Activated naive CD8-positive, alpha-beta T cell treated with anti-CD3 and anti-CD28 coated beads, Interleukin-2, amount 50 U/mL, for 16 hours (primary cell): ENCODE data around the gene EDEM1.
"Not testable (repeated sequence)": the region's sequence is repeated elsewhere in the genome, so short reads cannot be mapped to it uniquely, and the experiment has no call there.

Experiments used
- DNase-seq: peaks from one replicate; pipeline ENCODE4 v3.0.0-alpha.2; 2020; ENCODE audit warnings: low read depth, low spot score

EDEM1 gene

DNA sequence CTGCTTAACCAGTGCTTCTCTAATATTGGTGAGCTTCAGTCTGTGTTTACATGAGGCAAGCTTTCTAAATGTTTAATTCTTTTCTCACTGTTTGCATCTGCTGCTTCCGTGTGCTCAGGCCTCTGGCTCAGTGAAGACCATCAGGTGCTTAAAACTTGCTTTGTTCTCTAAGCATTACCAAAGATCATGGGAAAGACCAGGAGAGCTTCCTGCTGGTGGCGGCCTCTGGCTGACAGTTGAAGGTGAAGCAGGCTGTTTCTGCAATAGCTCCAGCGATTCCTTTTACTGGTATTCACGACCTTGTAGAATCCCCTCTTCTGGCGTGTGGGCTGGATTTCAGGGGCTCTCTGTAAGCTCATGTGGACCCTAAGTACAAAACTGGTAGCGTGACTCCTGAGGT, 45.1 kb downstream of the EDEM1 start:
- DNase-seq, result no peak

DNA sequence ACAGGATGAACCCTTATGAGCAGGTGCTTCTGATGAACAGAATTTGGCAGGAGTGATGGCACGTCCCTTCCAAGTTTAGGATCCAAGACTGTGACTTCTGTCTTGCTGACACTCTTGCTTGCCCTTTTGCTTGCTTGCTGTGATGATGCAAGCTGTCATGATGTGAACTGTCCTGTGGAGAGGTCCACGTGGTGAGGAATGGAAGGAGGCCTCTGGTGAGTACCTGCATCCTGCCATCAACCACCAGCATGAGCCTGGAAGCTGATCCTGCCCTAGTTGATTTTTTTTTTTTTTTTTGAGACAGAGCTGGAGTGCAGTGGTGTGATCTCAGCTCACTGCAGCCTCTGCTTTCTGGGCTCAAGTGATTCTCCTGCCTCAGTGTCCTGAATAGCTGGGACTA, 45.5 kb downstream of the EDEM1 start:
- DNase-seq, result no peak

DNA sequence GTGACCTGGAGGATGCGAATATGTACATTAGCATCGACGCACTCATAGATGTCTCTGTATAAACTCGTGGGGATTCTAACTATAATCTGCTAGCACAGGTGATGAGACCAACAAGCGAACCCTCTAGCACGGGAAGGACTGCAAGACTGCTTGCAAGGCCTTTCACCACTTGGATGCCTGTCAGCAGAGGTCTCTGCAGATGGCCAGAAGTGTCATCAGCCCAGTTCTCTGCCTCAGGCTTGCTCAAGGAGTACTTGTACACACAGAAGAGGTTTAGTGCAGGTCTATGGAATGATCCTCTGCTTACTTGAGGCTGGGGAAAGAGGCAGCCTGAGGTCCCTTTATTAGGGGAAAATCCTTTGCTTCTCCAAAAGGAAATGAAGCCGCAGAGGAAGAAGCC, 48.1 kb downstream of the EDEM1 start:
- no peak for DNase-seq

DNA sequence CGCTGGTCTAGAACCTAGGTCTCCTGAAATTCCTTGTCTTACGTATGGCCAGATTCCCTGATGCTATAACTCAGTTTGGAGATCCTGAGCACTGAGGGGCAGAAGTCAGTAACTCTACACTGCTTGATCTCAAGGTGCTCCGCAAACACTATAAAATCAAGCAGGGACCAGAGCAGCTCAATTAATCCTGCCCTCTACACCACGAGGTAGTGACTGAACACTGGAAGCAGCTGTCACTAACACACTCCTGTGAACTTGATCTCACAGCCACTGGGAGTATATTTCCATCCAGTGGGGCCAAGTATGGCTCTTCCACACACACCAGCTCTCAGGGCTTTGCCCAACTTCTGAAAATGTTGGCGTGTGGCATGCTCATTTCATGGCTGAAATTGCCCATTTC, 51.0 kb downstream of the EDEM1 start:
- DNase-seq, result no peak

DNA sequence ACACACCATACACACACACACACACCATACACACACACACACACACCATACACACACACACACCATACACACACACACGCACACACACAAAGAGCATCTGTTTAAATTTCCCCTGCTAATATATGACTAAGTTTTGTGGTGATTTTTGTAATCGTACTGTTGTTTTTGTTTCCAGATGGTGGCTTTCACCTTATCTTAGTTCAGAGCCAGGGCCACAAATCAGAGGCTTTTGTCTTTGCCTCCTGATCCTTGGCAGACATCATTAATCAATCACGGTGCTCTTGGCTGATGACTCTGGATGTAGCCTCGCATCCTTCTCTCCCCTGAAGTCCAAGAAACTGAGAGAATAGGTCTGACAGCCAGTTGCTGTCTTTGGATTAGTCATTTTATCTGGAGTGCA, 52.1 kb downstream of the EDEM1 start:
- DNase-seq, result no peak

DNA sequence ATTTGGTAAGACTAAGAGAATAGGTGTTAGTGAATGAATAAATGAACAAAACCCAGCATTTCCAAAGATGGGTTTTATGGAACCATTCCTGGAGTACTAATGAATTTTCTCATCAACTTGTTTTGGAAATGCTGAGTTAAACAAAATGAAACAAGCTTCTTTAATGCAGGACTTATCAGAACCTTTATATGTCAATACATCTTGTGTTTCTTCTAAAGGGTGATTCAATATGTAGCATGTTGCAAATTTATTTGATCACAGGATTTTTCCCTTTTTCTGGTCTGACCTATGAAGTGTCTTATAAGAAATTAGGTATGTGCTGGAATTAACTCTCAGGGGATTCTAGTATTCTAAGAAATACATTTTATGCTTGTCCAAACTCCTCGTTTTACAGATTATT, 53.2 kb downstream of the EDEM1 start:
- DNase-seq, result no peak

DNA sequence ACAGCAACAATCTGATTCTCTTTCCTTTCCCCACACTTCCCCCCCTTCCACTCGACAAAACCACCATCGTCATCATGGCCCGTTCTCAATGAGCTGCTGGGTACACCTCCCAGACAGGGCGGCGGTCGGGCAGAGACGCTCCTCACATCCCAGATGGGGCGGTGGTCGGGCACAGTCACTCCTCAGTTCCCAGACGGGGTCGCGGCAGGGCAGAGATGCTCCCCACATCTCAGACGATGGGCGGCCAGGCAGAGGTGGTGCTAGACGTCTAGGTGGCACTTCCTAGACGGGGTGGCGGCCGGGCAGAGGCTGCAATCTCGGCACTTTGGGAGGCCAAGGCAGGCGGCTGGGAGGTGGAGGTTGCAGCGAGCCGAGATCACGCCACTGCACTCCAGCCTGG, 55.3 kb downstream of the EDEM1 start:
- DNase-seq, result not testable (repeated sequence)

DNA sequence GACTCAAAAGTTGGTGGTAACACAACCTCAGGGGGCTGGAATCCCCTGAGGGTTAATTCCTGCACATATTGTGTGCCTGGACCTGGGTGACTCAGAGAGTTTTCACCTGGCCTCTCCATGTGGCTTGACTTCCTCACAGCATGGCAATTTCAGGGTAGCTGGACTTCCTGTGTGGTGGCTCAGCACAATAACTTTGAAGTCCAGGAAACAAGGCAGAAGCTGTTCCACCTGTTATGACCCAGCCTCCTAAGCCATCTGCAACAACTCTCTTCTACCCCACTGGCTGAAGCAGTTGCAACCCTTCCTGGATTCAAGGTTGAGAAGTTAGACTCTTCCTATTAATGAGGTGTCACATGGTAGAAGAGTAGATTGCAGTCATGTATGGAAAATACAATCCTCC, 58.4 kb downstream of the EDEM1 start:
- no peak for DNase-seq

DNA sequence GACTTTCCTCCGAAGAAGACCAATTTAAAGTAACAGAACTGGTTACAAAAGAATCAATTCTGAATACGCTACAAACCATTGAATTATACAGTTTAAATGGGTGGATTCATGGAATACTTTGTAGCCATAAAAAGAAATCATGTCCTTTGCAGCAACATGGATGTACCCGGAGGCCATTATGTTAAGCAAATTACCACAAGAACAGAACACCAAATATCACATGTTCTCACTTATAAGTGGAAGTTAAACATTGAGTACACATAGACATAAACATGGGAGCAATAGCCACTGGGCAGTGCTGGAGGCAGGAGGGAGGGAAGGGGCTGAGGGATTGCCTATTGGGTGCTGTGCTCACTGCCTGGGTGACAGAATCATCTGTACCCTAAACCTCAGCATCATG, 61.3 kb downstream of the EDEM1 start:
- no peak for DNase-seq

DNA sequence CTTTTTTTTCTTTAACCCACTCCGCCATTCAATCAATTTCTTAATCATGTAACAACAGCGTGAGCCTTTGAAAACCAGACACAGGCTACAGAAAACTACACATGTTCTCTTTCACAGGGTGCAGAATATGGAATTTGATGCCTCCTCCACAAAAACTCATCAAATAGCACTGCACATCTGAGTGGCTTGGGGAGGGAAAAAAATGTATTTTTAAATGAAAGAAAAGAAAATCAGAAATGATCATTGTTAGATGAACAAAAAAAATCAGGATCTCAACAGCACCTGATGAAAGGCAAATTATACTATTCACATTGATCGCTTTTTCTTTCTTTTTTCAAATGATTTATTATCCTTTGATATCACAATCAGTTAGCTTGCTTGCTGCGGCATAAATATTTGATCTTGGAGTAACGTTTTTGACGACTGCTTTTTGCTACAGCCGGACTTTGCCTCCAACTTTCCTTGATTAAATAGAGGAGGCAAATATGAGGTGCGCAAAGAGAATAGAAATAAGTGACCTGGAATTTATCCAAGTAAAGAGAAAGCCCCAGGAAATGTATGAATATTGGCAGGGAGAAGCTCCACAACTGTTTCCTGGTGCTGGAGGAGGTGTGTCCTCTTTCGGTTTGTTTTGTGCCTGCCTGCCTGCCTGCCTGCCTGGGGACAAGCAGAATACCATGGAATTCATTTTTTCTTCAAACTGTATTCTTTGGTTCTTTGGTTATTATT, 63.1 kb downstream of the EDEM1 start:
- no peak for DNase-seq

DNA sequence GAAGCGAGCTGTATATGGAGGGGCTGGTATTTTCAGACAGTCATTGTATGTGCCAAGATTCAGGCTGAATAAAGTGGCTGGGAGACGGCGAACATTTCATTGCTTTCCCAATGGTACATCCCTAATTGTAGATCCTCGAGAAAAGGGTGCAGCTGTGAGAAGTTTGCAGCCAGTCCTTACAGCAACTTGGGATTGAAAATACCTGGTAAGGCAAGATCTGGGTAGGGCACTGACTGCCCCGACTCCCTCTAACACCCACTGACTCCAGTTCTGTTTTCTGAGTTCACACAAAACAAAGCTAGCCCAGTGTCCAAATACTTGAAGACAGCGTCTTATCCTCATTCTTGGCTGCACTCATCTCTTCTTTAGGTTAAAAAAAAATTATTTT, 63.7 kb downstream of the EDEM1 start:
- DNase-seq, result no peak

DNA sequence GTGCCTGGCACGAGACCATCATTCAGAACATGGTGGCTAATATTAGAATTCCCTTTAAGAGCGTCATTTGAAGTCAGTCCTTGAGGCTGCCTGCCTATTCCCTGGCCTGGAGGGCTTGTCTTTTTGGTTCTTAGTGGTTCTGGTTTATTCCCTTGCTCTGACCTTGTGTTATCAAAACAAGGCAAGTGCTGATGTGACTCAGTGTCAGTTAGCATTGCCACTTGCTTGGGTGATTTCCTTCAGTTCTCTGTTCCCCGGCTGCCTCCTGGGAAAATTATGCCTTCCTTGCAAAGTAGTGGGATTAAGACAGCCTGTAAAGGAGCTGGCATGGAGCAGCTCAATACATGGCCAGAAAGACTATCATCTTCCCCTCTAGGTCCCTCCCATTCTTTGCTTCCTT, 64.6 kb downstream of the EDEM1 start:
- no peak for DNase-seq

DNA sequence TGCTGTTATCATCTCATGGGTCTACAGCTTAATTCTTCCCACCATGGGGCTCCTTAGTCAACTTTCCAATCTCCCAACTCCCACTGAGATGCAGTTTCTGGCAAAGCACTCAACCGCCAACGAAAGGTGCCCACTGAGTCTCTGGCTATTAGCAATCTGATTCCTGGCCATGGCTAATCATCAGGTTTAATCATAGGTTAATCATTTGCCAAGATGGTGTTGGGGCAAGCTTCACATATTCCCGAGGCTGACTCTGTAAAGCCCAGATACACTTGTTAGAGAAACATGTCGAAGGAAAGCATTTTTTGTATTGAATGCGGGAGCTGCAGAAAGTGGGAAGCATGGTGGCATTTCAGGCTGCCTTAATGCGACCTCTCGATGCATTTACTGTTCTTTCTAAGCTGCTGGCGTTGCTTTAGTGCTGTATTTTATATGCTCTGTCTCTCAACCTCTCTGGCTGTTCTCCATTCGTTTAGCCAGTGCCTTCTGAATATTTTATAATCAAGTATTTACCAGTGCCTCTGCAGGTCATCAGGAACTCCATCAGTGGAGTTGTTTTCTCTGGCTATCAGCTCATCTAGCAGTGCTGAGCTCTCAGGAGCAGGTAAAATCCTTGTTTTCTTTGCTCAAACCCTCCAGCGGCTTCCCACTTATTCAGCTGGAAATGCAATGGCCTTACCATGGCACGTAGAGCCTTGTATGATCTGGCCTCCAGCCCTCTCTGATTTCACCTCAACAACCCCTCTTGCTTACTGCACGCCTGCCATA, 67.0 kb downstream of the EDEM1 start:
- DNase-seq, result no peak

DNA sequence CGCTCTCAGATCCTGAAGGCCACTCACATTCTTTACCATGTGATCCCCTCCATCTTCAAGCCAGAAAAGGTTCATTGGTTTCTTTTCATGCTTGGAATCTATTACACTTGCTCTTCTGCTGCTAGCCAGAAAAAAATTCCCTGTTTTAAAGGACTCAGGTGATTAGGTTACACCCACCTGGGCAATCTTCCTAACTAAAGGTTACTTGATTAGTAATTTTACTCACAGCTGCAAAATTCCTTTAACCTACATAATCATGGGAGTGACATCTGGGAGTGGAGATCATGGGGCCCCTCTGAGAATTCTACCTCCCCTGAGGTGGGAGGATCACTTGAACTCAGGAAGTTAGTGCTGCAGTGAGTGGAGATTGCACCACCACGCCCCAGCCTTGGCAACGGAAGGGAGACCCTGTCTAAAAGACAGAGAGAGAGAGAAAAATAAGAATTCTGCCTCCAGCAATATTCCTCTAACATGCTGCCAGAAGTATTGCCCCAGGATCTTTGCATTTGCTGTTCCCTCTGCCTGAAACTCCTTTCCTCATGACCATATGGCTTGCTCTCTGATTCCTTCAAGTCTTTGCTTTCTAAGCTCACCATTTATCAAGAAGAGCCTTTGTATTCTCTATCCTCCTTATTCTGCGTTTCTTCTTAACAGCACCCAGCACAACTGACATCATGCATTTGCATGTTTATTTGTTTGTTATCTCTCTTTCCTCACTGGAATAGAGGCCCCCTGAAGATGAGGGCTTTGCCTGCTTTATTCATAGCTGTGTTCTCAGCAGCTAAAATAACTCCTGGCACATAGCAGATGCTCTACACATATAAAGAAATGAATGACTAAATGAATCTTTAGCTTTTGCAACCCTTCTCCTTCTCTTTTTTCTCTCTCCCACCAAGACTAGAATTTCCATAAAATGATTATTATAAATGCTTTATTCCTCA, 68.2 kb downstream of the EDEM1 start:
- no peak for DNase-seq

DNA sequence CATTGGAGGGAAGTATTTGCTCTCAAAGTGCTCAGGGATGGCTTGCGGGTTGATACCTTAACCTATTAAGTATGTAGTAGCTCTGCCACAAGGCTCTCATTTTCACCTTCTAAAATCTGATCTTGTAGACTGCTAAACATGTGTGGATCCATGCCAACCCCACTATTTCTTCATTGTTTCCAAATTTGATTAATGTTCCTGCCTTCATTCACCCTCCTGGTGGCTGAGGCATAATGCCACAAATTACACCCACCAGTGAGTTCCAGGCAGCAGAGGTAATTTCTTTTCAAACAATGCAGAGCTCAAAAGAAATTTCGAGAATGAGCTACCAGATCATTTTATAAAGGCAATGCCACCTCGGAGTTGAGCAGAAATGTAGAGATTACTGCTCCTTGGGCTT, 71.0 kb downstream of the EDEM1 start:
- no peak for DNase-seq

DNA sequence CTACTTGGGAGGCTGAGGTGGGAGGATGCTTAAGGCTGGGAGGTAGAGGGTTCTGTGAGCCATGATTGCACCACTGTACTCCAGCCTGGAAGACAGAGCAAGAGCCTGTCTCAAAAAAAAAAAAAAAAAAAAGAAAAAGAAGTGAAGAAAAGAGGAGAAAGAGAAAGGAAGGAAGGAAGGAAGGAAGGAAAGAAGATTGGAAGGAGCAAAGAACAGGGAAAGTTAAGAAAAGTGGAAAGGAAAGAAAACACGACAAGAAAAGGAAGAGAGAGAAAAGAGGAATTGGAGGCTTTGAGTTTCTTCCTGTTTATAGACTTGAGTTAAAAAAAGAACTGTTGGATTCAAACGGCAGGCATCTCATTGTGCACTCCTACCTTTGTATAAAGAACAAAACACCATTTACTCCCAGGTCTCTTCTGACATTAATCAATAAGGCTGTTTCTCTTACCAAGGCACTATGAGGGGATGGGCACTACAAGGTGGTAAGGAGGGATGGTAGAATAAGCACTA, 73.5 kb downstream of the EDEM1 start:
- no peak for DNase-seq

DNA sequence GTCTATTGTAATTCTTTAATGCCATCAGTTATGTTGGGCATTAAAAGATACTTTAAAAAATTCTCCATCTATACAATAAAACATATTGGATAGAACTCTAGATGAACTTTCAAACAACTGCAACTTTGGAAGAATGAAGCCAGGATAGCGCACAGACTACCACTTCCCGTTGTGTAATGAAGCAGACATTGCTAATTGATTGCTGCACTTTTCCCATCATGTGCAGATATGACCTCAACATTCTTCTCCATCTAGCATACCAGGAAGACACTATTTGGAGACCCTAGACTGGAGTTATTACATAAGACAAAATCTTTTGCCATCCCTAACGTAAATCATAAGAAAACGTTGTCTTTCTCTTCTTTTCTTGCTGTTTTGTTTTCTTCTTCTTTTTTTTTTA, 75.0 kb downstream of the EDEM1 start:
- no peak for DNase-seq

DNA sequence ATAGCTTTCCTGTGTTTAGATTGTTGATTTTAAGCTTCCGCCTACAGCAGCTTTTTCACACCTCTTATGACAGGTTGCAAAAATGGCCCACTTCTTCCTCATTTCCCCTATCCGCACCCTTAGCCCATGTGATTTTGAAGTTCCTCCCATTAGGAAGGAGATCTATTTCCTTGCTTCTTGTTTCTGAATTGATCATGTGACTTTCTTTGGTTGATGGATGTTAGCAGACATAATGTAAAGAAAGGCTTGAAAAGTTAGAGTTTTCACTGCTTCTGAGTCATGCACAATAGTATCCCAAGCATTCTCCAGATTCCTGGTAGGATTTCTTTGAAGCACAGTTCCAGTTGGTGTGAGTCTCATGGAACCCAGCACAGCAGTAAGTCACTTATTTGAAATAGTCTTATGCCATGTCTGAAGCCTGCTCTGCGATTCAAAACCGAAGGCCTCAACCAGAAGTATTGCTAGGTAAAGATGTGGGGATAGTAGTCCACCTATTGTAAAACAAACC, 76.6 kb downstream of the EDEM1 start:
- DNase-seq, result no peak

DNA sequence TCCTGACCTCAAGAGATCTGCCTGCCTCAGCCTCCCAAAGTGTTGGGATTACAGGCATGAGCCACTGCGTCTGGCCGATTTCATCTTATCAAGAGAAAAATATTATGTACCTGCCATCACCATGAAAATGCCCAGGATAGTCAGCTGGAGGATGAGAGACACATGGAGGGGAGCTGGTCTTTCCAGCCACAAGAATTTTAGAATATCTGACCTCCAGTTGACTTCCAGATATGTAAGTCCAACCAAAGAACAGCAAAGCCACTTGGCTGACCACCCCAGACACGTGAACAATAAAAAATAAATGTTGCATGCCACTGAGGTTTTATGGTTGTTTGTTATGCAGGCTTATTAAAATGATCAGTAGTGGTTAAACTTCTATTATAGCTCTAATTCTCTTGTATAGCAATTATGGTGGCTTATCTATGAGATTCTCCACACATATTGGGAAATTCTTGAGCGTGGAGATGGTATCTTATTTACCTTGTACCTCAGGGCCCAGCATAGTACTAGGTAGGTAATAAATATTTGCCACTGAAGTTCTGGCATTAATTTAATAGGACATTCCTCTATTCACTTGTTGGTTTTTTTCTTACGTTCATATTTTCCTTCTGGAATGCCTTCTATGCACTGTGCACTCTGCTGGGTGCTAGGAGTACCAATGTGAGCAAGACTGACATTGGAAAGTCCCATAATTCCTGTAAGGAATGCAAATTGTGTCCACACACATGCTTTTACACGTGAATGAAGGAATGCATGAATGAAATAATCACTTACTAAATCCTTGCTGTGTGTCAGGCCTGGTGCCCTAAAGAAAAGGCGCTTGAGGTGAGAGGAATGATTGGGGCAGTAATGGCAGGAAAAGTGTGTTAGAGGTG, 77.6 kb downstream of the EDEM1 start:
- no peak for DNase-seq

DNA sequence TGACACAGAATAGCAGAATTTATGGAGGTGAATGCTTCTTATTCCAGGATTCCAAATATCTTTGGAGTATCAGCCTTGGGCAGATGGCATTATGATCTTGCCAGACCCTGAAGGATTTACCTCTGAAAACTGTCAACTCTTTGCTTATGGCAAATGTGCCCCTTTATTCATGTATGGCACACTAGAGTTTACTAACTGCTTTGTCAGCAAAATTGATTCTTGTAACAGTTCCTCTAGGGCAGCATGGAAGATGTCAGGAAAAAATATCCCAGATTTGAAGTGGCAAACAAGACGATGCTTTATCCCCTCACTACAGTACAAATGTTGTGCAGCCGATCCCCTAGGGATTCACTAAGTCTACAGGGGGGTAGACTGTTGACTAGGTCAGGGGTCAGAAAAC, 79.7 kb downstream of the EDEM1 start:
- no peak for DNase-seq

DNA sequence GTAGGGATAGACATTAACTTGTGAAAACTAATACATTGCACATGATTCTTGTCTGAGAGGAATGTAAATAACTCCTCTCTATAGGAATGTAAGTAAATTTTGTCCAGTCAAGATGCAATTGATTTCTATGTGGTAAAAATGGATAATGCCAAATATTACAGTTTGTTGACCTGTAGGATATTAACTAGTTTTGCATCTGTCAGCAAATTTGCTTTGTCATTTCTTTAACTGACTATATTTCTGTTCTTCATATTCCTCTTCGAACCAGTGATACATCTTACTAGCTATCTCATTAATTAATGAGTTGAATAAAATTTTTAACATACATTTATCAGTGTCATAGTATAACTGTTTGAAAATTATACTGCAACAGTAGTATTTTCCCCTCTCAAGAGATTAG, 80.4 kb downstream of the EDEM1 start:
- DNase-seq, result no peak
